GM19025 (cell line): ENCODE measurements around the gene GTPBP3.
"Not testable (repeated sequence)": the region's sequence is repeated elsewhere in the genome, so short reads cannot be mapped to it uniquely, and the experiment has no call there.

ENCODE experiments used
- ATAC-seq: cut with Tn5 transposase; IDR thresholded peaks from one replicate; pipeline ENCODE4 v1.9.1; 2021; ENCODE audit warnings: mild to moderate bottlenecking, low read depth, moderate library complexity; ENCODE audit not compliant: unreplicated experiment

Gene GTPBP3

GRCh38 chr19:17336872-17337674 is at the start of gene GTPBP3:
Gene GTPBP3, plus strand, starts transcription at chr19:17337553. Its CDS starts 59 bp downstream, at chr19:17337612.
- peak; percentile 83 for ATAC-seq

GRCh38 chr19:17289489-17289888 is 47.9 kb upstream of the GTPBP3 start:
- no peak for ATAC-seq

- ATAC-seq = peak; percentile 68
Measured at GRCh38 chr19:17292301-17293074, 44.9 kb upstream of the GTPBP3 start.

- ATAC-seq = no peak
Measured at GRCh38 chr19:17293605-17294004, 43.7 kb upstream of the GTPBP3 start.

- no peak for ATAC-seq
Measured at GRCh38 chr19:17294051-17294891, 43.1 kb upstream of the GTPBP3 start.

GRCh38 chr19:17295551-17295950 is 41.8 kb upstream of the GTPBP3 start:
- ATAC-seq = not testable (repeated sequence)

GRCh38 chr19:17296273-17296672 is 41.1 kb upstream of the GTPBP3 start:
- ATAC-seq = no peak

- ATAC-seq = no peak
Measured at GRCh38 chr19:17296976-17297375, 40.4 kb upstream of the GTPBP3 start.

- ATAC-seq = no peak
Measured at GRCh38 chr19:17300992-17301619, 36.2 kb upstream of the GTPBP3 start.

GRCh38 chr19:17302391-17303166 is 34.8 kb upstream of the GTPBP3 start:
- no peak for ATAC-seq

- ATAC-seq = peak; percentile 55
Measured at GRCh38 chr19:17303167-17303939, 34.0 kb upstream of the GTPBP3 start, which contains the start of gene ABHD8. Gene ABHD8, minus strand, starts transcription at chr19:17303425. Its CDS starts 1,809 bp downstream, at chr19:17301616.

- no peak for ATAC-seq
Measured at GRCh38 chr19:17303940-17304267, 33.4 kb upstream of the GTPBP3 start.

- no peak for ATAC-seq
Measured at GRCh38 chr19:17304386-17305215, 32.8 kb upstream of the GTPBP3 start.

GRCh38 chr19:17305216-17305516 is 32.2 kb upstream of the GTPBP3 start:
- no peak for ATAC-seq

GRCh38 chr19:17305517-17306284 is 31.7 kb upstream of the GTPBP3 start, which contains the start of gene MRPL34:
Gene MRPL34, plus strand, starts transcription at chr19:17305872. Its CDS starts 21 bp downstream, at chr19:17305893.
- ATAC-seq = peak; percentile 68

- no peak for ATAC-seq
Measured at GRCh38 chr19:17306285-17306714, 31.1 kb upstream of the GTPBP3 start.

GRCh38 chr19:17307876-17308377 is 29.4 kb upstream of the GTPBP3 start:
- ATAC-seq = no peak
